T-helper 1 cell treated with Interleukin-12 subunit alpha and Interleukin-12 subunit beta and Interleukin-4 antibody, amounts not matched to agents 30 μg/mL and 1 μg/mL, for 36 hours (primary cell): Measurements from ENCODE around the gene UNC93B1.
A peak's percentile ranks its signal among the peaks of the same experiment; 100 is the strongest.

Experiments
- H3K27ac Mint-ChIP-seq: one replicate; pipeline ENCODE4 v1.8.0; 2021; ENCODE audit warnings: mild to moderate bottlenecking, mixed read lengths
- H3K27me3 Mint-ChIP-seq: one replicate; pipeline ENCODE4 v1.8.0; 2021; ENCODE audit warnings: low read depth, mixed read lengths
- H3K36me3 Mint-ChIP-seq: one replicate; pipeline ENCODE4 v1.8.0; 2021; ENCODE audit warnings: low read depth, mixed read lengths
- H3K4me1 Mint-ChIP-seq: one replicate; pipeline ENCODE4 v1.8.0; 2021; ENCODE audit warnings: low read depth, mixed read lengths
- H3K4me3 Mint-ChIP-seq: one replicate; pipeline ENCODE4 v1.8.0; 2021; ENCODE audit warnings: mild to moderate bottlenecking, moderate library complexity, mixed read lengths
- H3K9me3 Mint-ChIP-seq: one replicate; pipeline ENCODE4 v1.8.0; 2021; ENCODE audit warnings: mixed read lengths

Gene UNC93B1

DNA sequence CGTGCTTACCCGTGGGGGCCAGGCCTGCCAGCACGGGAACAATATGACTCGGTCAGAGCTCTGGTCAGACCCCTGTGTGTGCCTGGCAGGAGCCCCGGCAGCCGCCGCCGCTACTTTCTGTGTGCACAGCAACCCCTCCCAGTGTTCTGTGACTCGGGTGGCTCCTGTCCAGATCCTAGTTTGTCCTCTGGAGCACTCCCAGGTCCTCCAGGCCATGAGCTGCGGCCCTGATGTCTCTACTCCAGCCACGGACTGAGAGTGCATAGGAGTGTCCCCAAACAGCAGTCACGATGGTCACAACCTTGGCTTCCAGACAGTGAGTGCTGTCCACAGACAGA is 29.8 kb upstream of the UNC93B1 start:
- Mint-ChIP-seq H3K4me1 (peaks cover 26% of the 10 kb centered on the region), H3K4me3 (no peak overlapping the region), H3K9me3 (no peaks in the 10 kb centered on the region), H3K27me3 (no peaks in the 10 kb centered on the region), H3K27ac (no peak overlapping the region), H3K36me3 (peaks cover 8% of the 10 kb centered on the region)

DNA sequence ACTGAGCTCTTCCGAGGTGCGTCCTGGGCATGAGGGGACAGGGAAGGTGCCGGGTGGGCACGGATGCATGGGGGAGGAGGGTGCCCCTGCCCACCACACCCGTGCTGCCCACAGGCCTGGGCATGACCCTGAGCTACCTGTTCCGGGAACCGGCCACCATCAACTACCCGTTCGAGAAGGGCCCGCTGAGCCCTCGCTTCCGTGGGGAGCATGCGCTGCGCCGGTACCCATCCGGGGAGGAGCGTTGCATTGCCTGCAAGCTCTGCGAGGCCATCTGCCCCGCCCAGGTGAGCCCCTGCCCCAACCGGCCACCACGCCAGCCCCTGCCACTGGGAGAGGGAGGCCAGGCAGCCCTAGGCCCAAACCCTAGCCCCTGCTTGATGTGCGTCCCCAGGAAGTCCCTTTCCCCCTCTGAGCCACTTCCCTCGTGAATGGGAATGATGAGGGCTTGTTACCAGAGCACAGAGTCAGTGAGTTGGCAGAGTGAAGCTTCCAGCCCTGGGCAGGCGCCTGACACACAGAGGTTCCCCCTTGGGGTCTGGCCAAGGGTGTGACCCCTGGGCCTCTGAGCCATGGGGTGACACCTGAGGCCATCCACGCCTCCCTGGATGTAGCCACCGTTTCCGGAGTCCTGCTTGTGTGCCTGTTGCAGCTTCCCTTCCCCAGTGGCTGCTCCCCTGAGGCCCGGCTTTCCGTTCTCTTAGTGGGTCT is 29.3 kb upstream of the UNC93B1 start:
- H3K36me3 Mint-ChIP-seq, result peaks cover 8% of the 10 kb centered on the region
- no peak overlapping the region for H3K27ac Mint-ChIP-seq
- no peak overlapping the region for H3K4me3 Mint-ChIP-seq
- no peaks in the 10 kb centered on the region for H3K27me3 Mint-ChIP-seq
- no peaks in the 10 kb centered on the region for H3K9me3 Mint-ChIP-seq
- peaks cover 26% of the 10 kb centered on the region for H3K4me1 Mint-ChIP-seq

DNA sequence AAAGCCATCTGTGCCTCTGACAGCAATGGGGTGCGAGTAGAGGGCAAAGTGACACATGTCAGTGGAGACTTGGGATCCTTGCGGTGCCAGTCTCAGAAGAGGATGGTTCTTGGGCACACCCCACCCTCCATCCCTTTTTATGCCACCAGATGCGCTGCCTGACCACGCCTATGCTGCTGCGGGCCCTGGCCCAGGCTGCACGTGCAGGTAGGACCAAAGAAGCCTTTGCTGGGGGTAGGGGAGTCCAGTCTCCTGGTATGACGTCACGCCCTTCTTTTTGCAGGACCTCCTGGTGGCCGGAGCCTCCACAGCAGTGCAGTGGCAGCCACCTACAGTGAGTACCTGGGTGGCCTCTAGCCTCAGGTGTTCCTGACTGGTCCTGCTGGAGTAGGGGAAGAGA is 28.1 kb upstream of the UNC93B1 start:
- Mint-ChIP-seq H3K4me3 (peak overlapping the region; percentile 95), H3K36me3 (peaks cover 8% of the 10 kb centered on the region), H3K27me3 (no peaks in the 10 kb centered on the region), H3K9me3 (no peaks in the 10 kb centered on the region), H3K27ac (peak overlapping the region; percentile 91), H3K4me1 (peaks cover 20% of the 10 kb centered on the region)

DNA sequence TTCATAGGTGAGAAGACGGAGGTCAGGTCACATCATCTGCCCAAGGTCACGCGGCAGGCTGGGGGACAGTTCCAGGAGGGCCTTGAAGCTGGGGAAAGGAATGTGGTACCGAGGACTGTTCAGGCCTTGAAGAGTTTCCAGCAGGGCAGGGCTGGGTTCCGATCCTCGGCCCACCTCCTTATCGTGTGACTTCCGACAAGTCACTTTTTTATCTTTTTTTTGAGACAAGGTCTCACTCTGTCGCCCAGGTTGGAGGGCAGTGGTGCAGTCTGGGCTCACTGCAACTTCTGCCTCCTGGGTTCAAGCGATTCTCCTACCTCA is 27.2 kb upstream of the UNC93B1 start:
- H3K4me3 Mint-ChIP-seq, result peak overlapping the region; percentile 95
- peak overlapping the region; percentile 91 for H3K27ac Mint-ChIP-seq
- H3K9me3 Mint-ChIP-seq, result no peaks in the 10 kb centered on the region
- H3K4me1 Mint-ChIP-seq, result peaks cover 16% of the 10 kb centered on the region
- peaks cover 6% of the 10 kb centered on the region for H3K36me3 Mint-ChIP-seq
- no peaks in the 10 kb centered on the region for H3K27me3 Mint-ChIP-seq

DNA sequence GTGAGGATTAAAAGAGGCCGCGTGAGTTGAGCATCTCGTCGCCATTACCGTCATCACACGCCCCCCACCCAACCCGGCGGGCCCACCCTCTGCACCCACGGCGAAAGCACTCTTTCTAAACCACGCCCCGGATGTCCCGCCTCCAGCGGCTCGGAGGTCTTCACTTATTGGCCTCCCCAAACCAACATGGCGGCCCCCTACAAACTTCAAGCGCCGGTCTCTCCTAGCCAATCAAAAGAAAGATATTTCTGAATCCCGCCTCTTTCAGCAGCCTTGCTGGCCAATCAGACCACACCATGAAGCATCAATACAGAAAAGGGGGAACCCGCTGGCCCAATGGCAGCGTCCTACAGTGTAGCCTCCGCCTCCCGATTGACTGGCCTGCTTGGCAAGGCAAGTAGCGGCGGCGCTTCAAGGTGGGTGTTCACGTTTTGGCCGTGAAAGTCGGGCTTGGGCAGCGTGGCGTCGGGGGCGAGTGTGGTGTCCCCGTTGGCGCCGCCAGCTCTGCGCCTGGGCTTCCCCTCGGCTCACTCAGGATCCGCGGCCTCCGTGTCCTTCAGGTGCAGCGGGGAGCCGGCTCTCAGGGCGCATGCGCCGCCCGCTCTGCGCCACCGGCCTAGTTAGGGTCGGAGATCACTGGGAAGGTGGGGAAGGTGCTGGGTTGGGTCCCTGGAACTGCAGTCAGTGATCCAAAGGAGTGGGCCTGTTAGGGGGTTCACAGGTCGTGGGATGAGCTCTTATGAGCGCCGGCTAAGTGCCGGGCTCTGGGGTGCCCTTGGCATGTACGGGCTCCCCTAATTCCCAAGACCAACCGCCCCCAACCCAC is 26.6 kb upstream of the UNC93B1 start, which contains the start of gene NDUFS8:
Gene NDUFS8 (plus strand): TSS at position 364 of the 826 bp plus-strand sequence. CDS start 1,471 bp downstream, outside the sequence.
- Mint-ChIP-seq H3K4me1 (peaks cover 16% of the 10 kb centered on the region), H3K27me3 (no peaks in the 10 kb centered on the region), H3K9me3 (no peaks in the 10 kb centered on the region), H3K36me3 (peaks cover 6% of the 10 kb centered on the region), H3K27ac (peak within 1 kb of the TSS; percentile 91), H3K4me3 (peak within 1 kb of the TSS; percentile 95)

DNA sequence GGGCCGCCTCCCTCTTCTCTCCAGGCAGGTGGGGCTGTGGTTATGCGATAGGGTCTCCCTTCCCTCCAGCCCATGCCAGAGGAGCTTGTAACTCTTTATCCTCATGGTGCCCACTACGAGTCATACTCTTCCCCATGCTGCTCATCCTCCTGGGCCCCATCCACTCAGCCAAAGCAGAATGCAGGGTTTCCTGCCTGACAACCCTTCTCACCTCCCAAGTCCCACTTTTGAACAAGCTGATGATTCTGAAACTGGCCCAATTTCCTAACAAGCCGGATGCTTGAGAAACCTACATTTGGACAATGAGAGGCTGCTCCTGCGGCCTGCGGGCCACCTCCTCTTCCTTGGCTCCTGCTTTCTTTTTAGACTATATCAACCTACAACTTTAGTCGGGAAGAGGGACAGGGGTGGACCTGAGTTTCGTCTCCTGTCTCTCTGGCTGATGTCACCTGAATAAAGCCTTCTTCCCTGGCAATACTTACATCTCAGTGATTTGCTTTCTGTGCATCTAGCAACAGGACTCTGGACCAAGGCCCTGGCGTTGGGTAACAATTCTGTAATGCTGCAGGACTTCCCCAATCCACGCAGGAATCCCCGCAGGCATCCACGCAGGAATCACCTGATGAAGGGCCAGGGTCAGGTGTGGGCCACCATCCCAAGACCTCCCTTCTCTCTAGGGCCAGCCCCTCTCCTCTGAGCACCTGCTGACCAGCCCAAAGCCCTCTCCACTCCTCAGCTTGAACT is 25.1 kb upstream of the UNC93B1 start:
- H3K27ac Mint-ChIP-seq, result peak overlapping the region; percentile 41
- no peaks in the 10 kb centered on the region for H3K9me3 Mint-ChIP-seq
- peaks cover 19% of the 10 kb centered on the region for H3K4me1 Mint-ChIP-seq
- H3K36me3 Mint-ChIP-seq, result peaks cover 6% of the 10 kb centered on the region
- no peaks in the 10 kb centered on the region for H3K27me3 Mint-ChIP-seq
- peak overlapping the region; percentile 71 for H3K4me3 Mint-ChIP-seq

DNA sequence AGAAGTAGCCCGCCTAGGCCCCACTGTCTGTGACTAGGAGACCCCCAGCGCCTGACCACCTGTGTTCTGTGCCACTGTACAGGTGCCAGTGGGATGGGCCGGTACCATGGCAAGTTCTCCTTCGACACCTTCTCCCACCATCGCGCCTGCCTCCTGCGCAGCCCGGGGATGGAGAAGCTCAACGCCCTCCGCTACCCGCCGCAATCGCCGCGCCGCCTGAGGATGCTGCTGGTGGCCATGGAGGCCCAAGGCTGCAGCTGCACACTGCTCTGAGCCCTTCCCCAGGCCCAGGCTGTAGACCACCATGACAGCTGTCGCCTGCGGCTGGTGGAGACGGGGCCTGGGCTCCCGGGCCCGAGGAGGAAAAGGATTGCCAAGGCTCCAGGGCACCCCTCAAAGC is 23.8 kb upstream of the UNC93B1 start:
- Mint-ChIP-seq H3K27ac (no peak overlapping the region), H3K4me3 (no peak overlapping the region), H3K4me1 (peaks cover 19% of the 10 kb centered on the region), H3K36me3 (peaks cover 3% of the 10 kb centered on the region), H3K9me3 (no peaks in the 10 kb centered on the region), H3K27me3 (no peaks in the 10 kb centered on the region)

DNA sequence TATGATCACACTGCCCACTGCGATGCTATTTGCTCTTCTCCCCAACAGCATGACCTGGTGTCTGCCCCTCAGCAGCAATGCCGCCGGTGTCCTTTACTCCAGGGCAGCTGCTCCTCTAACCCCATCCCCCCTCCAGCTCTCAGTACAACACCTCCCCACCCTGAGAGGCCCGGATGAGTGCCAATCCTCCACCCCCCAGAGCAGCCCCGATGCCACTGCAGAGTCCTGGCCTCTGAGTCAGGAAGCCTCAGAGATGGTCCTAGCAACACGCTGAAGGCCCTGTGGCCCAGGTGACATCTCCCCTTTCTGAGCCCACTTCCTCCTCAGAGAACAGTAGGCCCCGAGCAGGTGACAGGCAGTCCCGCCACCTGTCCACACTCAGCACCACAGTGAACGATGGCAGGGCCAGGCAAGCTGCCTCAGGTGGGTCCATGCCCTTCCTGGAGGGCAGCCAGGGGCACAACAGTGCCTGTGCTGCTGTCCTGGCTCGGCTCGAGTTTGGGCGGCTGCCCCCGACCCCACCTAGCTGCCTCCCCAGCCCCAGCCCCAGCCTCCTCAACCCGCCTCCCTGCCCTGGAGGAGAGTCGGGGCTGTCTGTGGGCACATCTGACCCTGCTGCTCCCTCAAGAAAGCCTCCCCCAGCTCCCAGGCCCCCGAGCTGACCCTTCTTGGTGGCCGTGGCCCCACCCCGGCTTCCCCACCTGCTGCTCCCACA is 22.7 kb upstream of the UNC93B1 start:
- Mint-ChIP-seq H3K9me3 (no peaks in the 10 kb centered on the region), H3K4me1 (peaks cover 16% of the 10 kb centered on the region), H3K27ac (no peak overlapping the region), H3K4me3 (no peak overlapping the region), H3K36me3 (peaks cover under 1% of the 10 kb centered on the region), H3K27me3 (no peaks in the 10 kb centered on the region)

DNA sequence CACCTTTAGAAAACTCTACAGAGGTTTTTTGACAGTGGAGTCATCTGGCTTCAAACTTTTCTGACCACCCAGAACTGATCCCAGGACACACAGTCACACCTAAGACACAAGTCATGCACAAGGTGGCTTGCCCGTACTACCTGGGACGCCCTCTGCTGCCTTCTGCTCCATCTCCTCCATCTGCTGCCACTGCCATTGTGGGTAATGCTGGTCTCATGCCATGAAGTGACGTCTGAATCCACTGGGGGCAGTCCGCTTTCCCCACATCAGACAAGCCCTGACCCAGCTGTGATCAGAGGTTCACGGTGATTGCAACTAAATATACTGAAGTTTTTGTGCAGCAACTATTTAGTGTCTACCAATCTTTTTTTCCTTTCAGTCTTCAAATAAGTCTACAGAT is 21.1 kb upstream of the UNC93B1 start:
- no peaks in the 10 kb centered on the region for H3K27me3 Mint-ChIP-seq
- no peak overlapping the region for H3K4me3 Mint-ChIP-seq
- peaks cover 11% of the 10 kb centered on the region for H3K4me1 Mint-ChIP-seq
- no peak overlapping the region for H3K27ac Mint-ChIP-seq
- no peaks in the 10 kb centered on the region for H3K9me3 Mint-ChIP-seq
- H3K36me3 Mint-ChIP-seq, result no peaks in the 10 kb centered on the region

DNA sequence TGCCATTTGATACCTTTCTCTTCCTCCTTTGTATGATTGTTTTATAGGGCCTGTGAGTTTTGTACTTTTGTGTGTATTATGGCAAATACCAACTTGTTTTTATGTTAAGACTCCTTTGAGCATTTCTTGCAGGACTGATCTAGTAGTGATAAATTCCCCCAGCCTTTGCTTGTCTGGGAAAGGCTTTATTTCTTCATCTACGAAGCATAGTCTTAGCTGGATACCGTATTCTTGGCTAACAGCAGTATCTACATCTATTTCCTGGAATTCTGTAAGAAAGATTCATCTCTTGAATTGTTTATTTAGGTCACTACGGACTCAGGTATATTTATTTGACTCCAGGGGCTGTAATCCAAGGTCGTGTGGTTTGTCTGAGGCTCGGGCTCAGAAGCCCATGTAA is 20.6 kb upstream of the UNC93B1 start:
- Mint-ChIP-seq H3K9me3 (no peaks in the 10 kb centered on the region), H3K4me3 (no peak overlapping the region), H3K4me1 (peaks cover 9% of the 10 kb centered on the region), H3K36me3 (no peaks in the 10 kb centered on the region), H3K27ac (no peak overlapping the region), H3K27me3 (no peaks in the 10 kb centered on the region)

DNA sequence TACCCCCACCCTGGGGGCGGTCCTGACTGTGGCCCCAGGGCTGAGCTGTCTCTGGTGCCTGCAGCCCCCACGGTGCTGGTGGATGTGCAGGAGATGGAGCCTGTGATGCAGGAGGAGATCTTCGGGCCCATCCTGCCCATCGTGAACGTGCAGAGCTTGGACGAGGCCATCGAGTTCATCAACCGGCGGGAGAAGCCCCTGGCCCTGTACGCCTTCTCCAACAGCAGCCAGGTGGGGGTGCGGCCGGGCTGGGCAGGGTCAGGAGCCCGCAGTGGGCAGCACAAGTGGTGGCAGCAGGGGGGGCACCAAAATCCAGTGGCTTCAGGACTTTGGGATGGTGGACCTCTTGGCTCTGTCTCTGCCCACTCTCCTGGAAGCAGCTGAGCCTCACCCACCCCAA is 18.6 kb upstream of the UNC93B1 start:
- no peak overlapping the region for H3K27ac Mint-ChIP-seq
- peaks cover 3% of the 10 kb centered on the region for H3K4me1 Mint-ChIP-seq
- no peak overlapping the region for H3K4me3 Mint-ChIP-seq
- H3K27me3 Mint-ChIP-seq, result no peaks in the 10 kb centered on the region
- H3K9me3 Mint-ChIP-seq, result no peaks in the 10 kb centered on the region
- no peaks in the 10 kb centered on the region for H3K36me3 Mint-ChIP-seq

DNA sequence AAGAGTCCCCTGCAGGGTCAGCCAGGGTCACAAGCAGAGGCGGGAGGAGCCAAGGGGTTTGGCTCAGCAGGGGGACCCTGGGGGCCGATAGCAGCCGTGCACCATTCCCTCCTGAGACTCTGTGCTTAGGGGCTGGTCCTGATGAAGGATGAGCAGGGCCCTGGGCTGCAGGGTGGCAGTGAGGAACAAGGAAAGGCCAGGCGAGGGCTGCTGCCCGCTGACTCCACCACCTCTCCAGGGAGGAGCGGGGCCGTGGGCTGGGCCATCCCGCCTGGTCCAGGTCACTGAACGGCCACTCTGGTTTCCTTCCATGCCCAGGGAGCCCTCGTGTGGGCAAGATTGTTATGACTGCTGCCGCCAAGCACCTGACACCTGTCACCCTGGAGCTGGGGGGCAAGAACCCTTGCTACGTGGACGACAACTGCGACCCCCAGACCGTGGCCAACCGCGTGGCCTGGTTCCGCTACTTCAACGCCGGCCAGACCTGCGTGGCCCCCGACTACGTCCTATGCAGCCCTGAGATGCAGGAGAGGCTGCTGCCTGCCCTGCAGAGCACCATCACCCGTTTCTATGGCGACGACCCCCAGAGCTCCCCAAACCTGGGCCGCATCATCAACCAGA is 17.4 kb upstream of the UNC93B1 start:
- H3K36me3 Mint-ChIP-seq, result no peaks in the 10 kb centered on the region
- no peaks in the 10 kb centered on the region for H3K9me3 Mint-ChIP-seq
- no peak overlapping the region for H3K27ac Mint-ChIP-seq
- H3K4me1 Mint-ChIP-seq, result peaks cover 3% of the 10 kb centered on the region
- H3K4me3 Mint-ChIP-seq, result no peak overlapping the region
- no peaks in the 10 kb centered on the region for H3K27me3 Mint-ChIP-seq

DNA sequence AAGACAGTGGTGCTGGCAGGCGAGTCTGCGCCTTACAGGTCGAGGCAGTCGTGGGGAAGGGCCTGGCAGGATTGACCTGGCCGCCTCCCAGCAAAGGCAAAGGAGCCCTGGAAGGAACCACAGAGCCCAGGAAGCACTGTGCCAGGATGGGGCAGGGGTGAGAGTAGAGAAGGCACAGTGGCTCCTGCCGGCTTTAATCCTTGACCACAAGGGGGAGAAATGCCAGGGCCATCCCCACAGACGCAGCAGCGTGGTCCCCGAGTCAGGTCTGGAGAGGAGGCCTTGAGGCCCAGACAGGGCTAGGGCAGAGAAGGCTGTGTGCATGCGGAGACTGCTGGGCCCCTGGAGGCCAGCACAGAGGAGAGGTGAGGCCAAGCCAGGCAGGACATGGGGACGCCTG is 16.7 kb upstream of the UNC93B1 start:
- H3K9me3 Mint-ChIP-seq, result no peaks in the 10 kb centered on the region
- no peak overlapping the region for H3K27ac Mint-ChIP-seq

DNA sequence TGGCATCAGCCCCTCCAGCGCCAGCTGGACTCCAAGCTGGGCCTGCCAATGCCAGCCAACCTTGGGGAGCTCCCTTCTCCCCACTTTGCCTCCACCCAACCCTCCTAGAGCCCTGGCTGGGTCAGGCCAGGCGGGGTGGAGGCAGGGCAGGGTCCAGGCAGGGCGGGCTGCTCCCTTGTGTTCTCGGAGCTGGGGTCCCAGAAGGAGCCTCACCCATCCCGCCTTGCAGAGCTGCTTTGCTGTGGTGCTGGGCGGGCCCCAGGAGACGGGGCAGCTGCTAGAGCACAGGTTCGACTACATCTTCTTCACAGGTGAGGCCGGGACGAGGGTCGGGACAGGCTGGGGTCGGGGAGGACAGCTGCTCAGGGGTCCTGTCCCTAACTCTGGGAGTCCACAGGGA is 15.6 kb upstream of the UNC93B1 start:
- Mint-ChIP-seq H3K27me3 (no peaks in the 10 kb centered on the region), H3K36me3 (no peaks in the 10 kb centered on the region), H3K9me3 (no peaks in the 10 kb centered on the region), H3K4me3 (no peak overlapping the region), H3K4me1 (no peaks in the 10 kb centered on the region), H3K27ac (no peak overlapping the region)

More for the DNA sequence above, 16.7 kb upstream of the UNC93B1 start:
- peaks cover 3% of the 10 kb centered on the region for H3K4me1 Mint-ChIP-seq
- no peak overlapping the region for H3K4me3 Mint-ChIP-seq
- no peaks in the 10 kb centered on the region for H3K36me3 Mint-ChIP-seq
- no peaks in the 10 kb centered on the region for H3K27me3 Mint-ChIP-seq
